Thoracic aorta (tissue), 2 donors: ENCODE data around the gene TXNDC11. TPM values are rescaled to one million over a fixed set of nuclear protein-coding genes. Genes with fewer than 3 reads are reported as not detected.

Experiments
- ATAC-seq: fragments of 150-250 bp; one replicate; pipeline ENCODE4 v1.8.0; 2017; ENCODE audit warnings: low read depth; ENCODE audit not compliant: insufficient number of reproducible peaks, low FRiP score
- DNase-seq: peaks from one replicate; pipeline ENCODE4 v3.0.0-alpha.2; 2020; ENCODE audit warnings: low spot score
- H3K27ac ChIP-seq, 2 donors: fragments of 200-600 bp; sonication (generic); 1 replicate in 1 of 2; 2 replicates in 1 of 2; pipeline ENCODE4 v1.5.1; 2016; ENCODE audit warnings: mild to moderate bottlenecking in 2 of 2, moderate library complexity in 2 of 2
- H3K27me3 ChIP-seq: fragments of 200-600 bp; sonication (generic); replicated peaks from 2 replicates; pipeline ENCODE4 v1.6.0; 2016; ENCODE audit warnings: mild to moderate bottlenecking; ENCODE audit not compliant: insufficient read depth
- H3K36me3 ChIP-seq: fragments of 200-600 bp; sonication (generic); one replicate; pipeline ENCODE4 v1.5.1; 2016
- H3K4me1 ChIP-seq, 2 donors: fragments of 200-600 bp; sonication (generic); 1 replicate in 1 of 2; 2 replicates in 1 of 2; pipeline versions ENCODE4 v1.5.1 to v1.6.0; 2016; ENCODE audit warnings: low read depth in 2 of 2, mild to moderate bottlenecking in 1 of 2; ENCODE audit not compliant: control insufficient read depth in 1 of 2
- H3K4me3 ChIP-seq: fragments of 200-600 bp; sonication (generic); 2 replicates; pipeline ENCODE4 v1.5.1; 2016; ENCODE audit warnings: mild to moderate bottlenecking
- H3K9me3 ChIP-seq: fragments of 200-600 bp; sonication (generic); 2 replicates; pipeline ENCODE4 v1.5.1; 2016
- total RNA-seq, 2 donors: library from RNA; depleted of rRNA; stranded (reverse); fragments of >200 nt; gene quantifications; one replicate each; pipeline versions ENCODE4 v1.1.0 to v1.2.3, GENCODE V29; 2016
- TF ChIP-seq, protein P1 (sequence below): fragments of 200-600 bp; sonication (generic); IDR thresholded peaks from one replicate; pipeline ENCODE4 v1.5.1; 2019; ENCODE audit warnings: antibody characterized with exemption

TXNDC11 gene
- total RNA-seq, 2 donors from 2014 or later: 44.5 to 49.4 TPM

DNA sequence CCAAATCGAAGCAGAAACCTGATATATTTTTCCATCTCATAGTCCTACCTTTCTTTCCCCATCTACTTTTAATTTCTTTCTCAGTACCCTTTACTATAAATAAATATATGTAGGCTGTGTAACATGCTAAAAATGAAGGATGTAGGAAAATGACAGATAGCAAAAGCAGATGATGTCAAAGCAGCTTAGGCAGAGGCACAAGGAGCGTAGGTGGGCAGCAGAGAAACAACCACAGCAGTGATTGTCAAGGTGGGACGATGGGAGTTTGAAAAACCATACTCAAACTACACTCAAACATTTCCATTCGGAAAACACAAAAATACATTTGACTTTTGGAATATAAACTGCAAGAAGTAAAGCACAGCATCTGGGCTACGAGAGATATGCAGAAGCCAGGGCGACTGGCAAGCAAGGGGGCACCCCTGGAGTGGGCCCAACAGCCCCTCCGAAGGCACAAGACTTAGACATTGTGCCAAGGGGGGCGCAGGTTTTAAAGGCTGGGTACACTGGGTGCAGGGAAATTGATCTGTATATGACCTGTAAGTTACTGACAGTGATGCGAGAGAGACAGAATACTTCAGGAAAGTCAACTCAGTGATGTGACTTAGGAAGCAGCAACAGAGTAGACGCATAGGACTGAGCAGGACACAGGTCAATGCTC is 43.3 kb downstream of the TXNDC11 start:
- TF ChIP-seq, protein P1, sequence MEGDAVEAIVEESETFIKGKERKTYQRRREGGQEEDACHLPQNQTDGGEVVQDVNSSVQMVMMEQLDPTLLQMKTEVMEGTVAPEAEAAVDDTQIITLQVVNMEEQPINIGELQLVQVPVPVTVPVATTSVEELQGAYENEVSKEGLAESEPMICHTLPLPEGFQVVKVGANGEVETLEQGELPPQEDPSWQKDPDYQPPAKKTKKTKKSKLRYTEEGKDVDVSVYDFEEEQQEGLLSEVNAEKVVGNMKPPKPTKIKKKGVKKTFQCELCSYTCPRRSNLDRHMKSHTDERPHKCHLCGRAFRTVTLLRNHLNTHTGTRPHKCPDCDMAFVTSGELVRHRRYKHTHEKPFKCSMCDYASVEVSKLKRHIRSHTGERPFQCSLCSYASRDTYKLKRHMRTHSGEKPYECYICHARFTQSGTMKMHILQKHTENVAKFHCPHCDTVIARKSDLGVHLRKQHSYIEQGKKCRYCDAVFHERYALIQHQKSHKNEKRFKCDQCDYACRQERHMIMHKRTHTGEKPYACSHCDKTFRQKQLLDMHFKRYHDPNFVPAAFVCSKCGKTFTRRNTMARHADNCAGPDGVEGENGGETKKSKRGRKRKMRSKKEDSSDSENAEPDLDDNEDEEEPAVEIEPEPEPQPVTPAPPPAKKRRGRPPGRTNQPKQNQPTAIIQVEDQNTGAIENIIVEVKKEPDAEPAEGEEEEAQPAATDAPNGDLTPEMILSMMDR: no peak
- Histone ChIP-seq H3K27me3 (no peaks in the 10 kb centered on the region), H3K4me1 (no peaks in the 10 kb centered on the region), H3K27ac (no peak overlapping the region), H3K36me3 (peaks cover 22% of the 10 kb centered on the region), H3K9me3 (no peaks in the 10 kb centered on the region), H3K4me3 (no peak overlapping the region)
- no peak for ATAC-seq
- DNase-seq: no peak

DNA sequence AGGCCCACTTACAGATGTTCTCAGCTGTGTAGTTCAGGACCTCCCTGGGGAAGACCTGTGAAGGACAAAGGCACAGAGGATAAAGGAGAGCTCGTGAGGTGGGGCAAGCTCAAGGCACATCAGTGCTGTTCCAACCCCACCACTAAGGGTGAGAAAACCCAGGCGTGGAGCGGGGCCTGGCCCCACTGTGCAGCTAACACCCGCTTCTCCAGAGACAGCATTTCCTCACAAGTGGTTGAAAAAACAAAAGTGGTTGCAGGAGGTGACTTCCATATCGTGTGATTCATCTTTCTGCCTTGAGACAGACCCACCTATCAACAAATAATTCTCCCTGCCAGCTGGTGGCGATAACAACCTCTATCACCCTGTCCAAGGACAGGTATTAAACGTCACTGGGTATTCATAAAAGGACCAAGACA is 44.4 kb downstream of the TXNDC11 start:
- DNase-seq (no peak), ATAC-seq (no peak)
- H3K27me3 ChIP-seq: no peaks in the 10 kb centered on the region
- no peak overlapping the region for H3K4me3 ChIP-seq
- peaks cover 22% of the 10 kb centered on the region for H3K36me3 ChIP-seq
- no peaks in the 10 kb centered on the region for H3K4me1 ChIP-seq
- no peak overlapping the region for H3K27ac ChIP-seq
- no peaks in the 10 kb centered on the region for H3K9me3 ChIP-seq
- TF ChIP-seq, protein P1: no peak

DNA sequence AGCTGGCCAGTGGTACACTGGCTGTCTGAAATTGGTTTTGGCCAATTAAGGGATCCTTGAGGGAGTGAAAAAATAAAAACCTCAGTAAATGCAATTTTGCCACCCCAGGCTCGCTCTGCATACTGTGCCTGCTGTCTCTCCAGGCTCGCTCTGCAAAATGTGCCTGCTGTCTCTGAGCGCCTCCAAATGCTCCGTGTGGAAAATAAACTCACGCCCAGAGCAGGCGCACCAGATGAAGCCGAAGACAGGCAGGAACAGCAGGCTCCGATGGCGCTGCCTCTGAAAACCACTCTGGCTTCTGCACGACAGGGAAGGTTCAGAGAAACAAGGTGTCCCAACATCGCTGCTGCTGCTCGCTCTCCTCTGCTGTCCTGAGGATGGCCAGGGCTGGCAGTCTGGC is 45.3 kb downstream of the TXNDC11 start:
- Histone ChIP-seq H3K27ac (no peak overlapping the region), H3K27me3 (no peaks in the 10 kb centered on the region), H3K4me3 (no peak overlapping the region), H3K36me3 (peaks cover 22% of the 10 kb centered on the region), H3K9me3 (no peaks in the 10 kb centered on the region), H3K4me1 (no peaks in the 10 kb centered on the region)
- ATAC-seq (no peak), DNase-seq (no peak)
- TF ChIP-seq, protein P1: no peak

DNA sequence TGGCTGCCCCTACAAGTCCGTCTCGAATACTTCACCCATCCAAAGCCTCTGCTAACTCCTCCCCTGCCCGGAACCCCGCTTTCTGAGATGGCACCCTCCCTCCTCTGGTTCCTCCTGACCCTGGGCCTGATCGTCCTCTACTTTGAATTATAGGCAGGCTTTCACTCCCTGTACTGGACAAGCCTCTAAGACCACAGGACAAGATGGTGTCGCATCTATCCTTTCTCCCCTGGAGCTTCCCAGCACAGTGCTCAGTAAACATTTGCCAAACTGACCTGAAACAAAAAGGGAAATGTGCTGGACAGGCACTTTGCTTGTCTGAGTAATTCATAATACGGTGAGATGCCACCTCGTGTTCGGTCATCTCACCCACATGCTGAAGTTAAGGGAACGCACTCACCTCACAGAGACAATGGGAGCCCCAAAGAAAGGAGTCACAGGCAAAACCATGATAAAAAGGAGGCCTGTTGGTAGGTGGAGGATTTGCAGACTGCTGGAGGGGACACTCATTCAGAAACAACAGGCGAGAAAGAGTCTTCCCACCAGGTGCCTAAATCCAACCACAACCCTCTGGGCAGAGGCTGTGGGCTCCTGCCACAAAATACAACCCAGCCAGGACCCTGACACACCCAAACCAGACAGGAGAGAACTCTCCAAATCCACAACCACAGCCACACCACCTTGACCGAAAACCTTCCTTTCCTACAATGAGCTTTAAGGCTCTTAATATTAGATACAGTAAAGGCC is 46.2 kb downstream of the TXNDC11 start:
- H3K27me3 ChIP-seq: no peaks in the 10 kb centered on the region
- H3K36me3 ChIP-seq: peaks cover 26% of the 10 kb centered on the region
- H3K9me3 ChIP-seq: no peaks in the 10 kb centered on the region
- H3K4me3 ChIP-seq: no peak overlapping the region
- TF ChIP-seq, protein P1: no peak
- ATAC-seq (no peak), DNase-seq (no peak)
- no peaks in the 10 kb centered on the region for H3K4me1 ChIP-seq
- no peak overlapping the region for H3K27ac ChIP-seq

DNA sequence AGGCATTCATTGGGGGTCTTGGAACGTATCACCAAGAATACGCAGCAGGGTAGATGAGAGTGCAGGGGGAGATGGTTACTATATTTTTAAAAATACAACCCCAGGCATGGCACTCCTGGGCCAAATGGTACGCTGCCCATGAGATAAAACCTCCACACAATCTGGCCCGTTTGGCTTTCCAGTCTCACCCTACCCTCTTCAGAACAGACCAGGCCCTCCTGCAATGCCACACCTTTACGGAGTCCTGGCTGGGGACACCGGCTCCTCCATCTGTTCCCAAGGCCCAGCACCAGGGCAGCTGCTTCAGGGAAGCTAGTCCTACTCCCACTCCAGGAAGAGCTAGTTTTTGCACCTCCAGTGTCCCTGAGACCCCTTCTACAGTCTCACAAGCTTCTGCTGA is 50.0 kb downstream of the TXNDC11 start:
- peaks cover 26% of the 10 kb centered on the region for H3K36me3 ChIP-seq
- H3K4me1 ChIP-seq: peaks cover 13 to 29% of the 10 kb centered on the region in 2 donors
- H3K27ac ChIP-seq: no peak overlapping the region
- DNase-seq (no peak), ATAC-seq (no peak)
- H3K4me3 ChIP-seq: no peak overlapping the region
- no peaks in the 10 kb centered on the region for H3K9me3 ChIP-seq
- TF ChIP-seq, protein P1: no peak
- H3K27me3 ChIP-seq: no peaks in the 10 kb centered on the region
